Thoracic aorta (tissue), 2 donors: Measurements from ENCODE around the gene TMEM183A. TPM values are rescaled to one million over a fixed set of nuclear protein-coding genes. Genes with fewer than 3 reads are reported as not detected.

Experiments
- ATAC-seq: fragments of 150-250 bp; one replicate; pipeline ENCODE4 v1.8.0; 2017; ENCODE audit warnings: low read depth; ENCODE audit not compliant: insufficient number of reproducible peaks, low FRiP score
- DNase-seq: peaks from one replicate; pipeline ENCODE4 v3.0.0-alpha.2; 2020; ENCODE audit warnings: low spot score
- H3K27ac ChIP-seq, 2 donors: fragments of 200-600 bp; sonication (generic); 1 replicate in 1 of 2; 2 replicates in 1 of 2; pipeline ENCODE4 v1.5.1; 2016; ENCODE audit warnings: mild to moderate bottlenecking in 2 of 2, moderate library complexity in 2 of 2
- H3K27me3 ChIP-seq: fragments of 200-600 bp; sonication (generic); replicated peaks from 2 replicates; pipeline ENCODE4 v1.6.0; 2016; ENCODE audit warnings: mild to moderate bottlenecking; ENCODE audit not compliant: insufficient read depth
- H3K36me3 ChIP-seq: fragments of 200-600 bp; sonication (generic); one replicate; pipeline ENCODE4 v1.5.1; 2016
- H3K4me1 ChIP-seq, 2 donors: fragments of 200-600 bp; sonication (generic); 1 replicate in 1 of 2; 2 replicates in 1 of 2; pipeline versions ENCODE4 v1.5.1 to v1.6.0; 2016; ENCODE audit warnings: low read depth in 2 of 2, mild to moderate bottlenecking in 1 of 2; ENCODE audit not compliant: control insufficient read depth in 1 of 2
- H3K4me3 ChIP-seq: fragments of 200-600 bp; sonication (generic); 2 replicates; pipeline ENCODE4 v1.5.1; 2016; ENCODE audit warnings: mild to moderate bottlenecking
- H3K9me3 ChIP-seq: fragments of 200-600 bp; sonication (generic); 2 replicates; pipeline ENCODE4 v1.5.1; 2016
- CTCF ChIP-seq: fragments of 200-600 bp; sonication (generic); IDR thresholded peaks from one replicate; pipeline ENCODE4 v1.5.1; 2019; ENCODE audit warnings: antibody characterized with exemption
- total RNA-seq, 2 donors: library from RNA; depleted of rRNA; stranded (reverse); fragments of >200 nt; gene quantifications; one replicate each; pipeline versions ENCODE4 v1.1.0 to v1.2.3, GENCODE V29; 2016

The TMEM183A gene
- total RNA-seq, 2 donors from 2014 or later: 54.3 to 72.6 TPM

- H3K36me3 ChIP-seq: no peaks in the 10 kb centered on the region
- no peak for DNase-seq
- no peaks in the 10 kb centered on the region for H3K27me3 ChIP-seq
- TF ChIP-seq CTCF: no peak
- ATAC-seq: no peak
- peaks cover 11 to 33% of the 10 kb centered on the region in 2 donors for H3K4me1 ChIP-seq
- no peaks in the 10 kb centered on the region for H3K9me3 ChIP-seq
- H3K4me3 ChIP-seq: no peak overlapping the region
- H3K27ac ChIP-seq: no peak overlapping the region
Measured at GRCh38 chr1:203039609-203040512, 32.7 kb downstream of the TMEM183A start.

GRCh38 chr1:203040513-203041275 lies 33.5 kb downstream of the TMEM183A start:
- TF ChIP-seq CTCF: no peak
- DNase-seq (no peak), ATAC-seq (no peak)
- H3K4me3 ChIP-seq: no peak overlapping the region
- H3K4me1 ChIP-seq: peaks cover 11 to 33% of the 10 kb centered on the region in 2 donors
- H3K27ac ChIP-seq: no peak overlapping the region
- H3K27me3 ChIP-seq: no peaks in the 10 kb centered on the region
- H3K9me3 ChIP-seq: no peaks in the 10 kb centered on the region
- no peaks in the 10 kb centered on the region for H3K36me3 ChIP-seq

GRCh38 chr1:203041351-203041932 lies 34.3 kb downstream of the TMEM183A start:
- ATAC-seq (no peak), DNase-seq (no peak)
- Histone ChIP-seq H3K27ac (no peak overlapping the region), H3K36me3 (no peaks in the 10 kb centered on the region), H3K4me1 (peaks cover 11 to 28% of the 10 kb centered on the region in 2 donors), H3K4me3 (no peak overlapping the region), H3K27me3 (no peaks in the 10 kb centered on the region), H3K9me3 (no peaks in the 10 kb centered on the region)
- TF ChIP-seq CTCF: no peak

GRCh38 chr1:203043830-203044545 lies 36.8 kb downstream of the TMEM183A start:
- TF ChIP-seq CTCF: no peak
- H3K4me3 ChIP-seq: no peak overlapping the region
- no peak for DNase-seq

More at GRCh38 chr1:203043830-203044545, 36.8 kb downstream of the TMEM183A start:
- Histone ChIP-seq H3K4me1 (peaks cover 0 to 2% of the 10 kb centered on the region in 2 donors), H3K9me3 (no peaks in the 10 kb centered on the region), H3K36me3 (no peaks in the 10 kb centered on the region), H3K27me3 (no peaks in the 10 kb centered on the region), H3K27ac (no peak overlapping the region)
- ATAC-seq: no peak
